CD4-positive, alpha-beta T cell treated with Interleukin-10 for 1 hour (primary cell): ENCODE results near the gene RYR2.

Experiments used
- DNase-seq: peaks from one replicate; pipeline ENCODE4 v3.0.0-alpha.2; 2020

The RYR2 gene

GRCh38 chr1:237206065-237206414 is 164.1 kb downstream of the RYR2 start:
- DNase-seq: no peak

- no peak for DNase-seq
These were observed 169.0 kb downstream of the RYR2 start for GRCh38 chr1:237211031-237211430.

- DNase-seq: no peak
These were observed 169.6 kb downstream of the RYR2 start for GRCh38 chr1:237211540-237211939.

GRCh38 chr1:237219751-237220642 is 178.0 kb downstream of the RYR2 start:
- DNase-seq: no peak

- DNase-seq: no peak
These were observed 181.4 kb downstream of the RYR2 start for GRCh38 chr1:237223419-237223818.

- DNase-seq: no peak
These were observed 184.4 kb downstream of the RYR2 start for GRCh38 chr1:237226177-237226944.

- no peak for DNase-seq
These were observed 185.5 kb downstream of the RYR2 start for GRCh38 chr1:237227476-237227875.

GRCh38 chr1:237228421-237228820 is 186.4 kb downstream of the RYR2 start:
- no peak for DNase-seq

GRCh38 chr1:237229333-237229732 is 187.3 kb downstream of the RYR2 start:
- no peak for DNase-seq

- DNase-seq: no peak
These were observed 190.5 kb downstream of the RYR2 start for GRCh38 chr1:237232501-237232900.

- no peak for DNase-seq
These were observed 193.1 kb downstream of the RYR2 start for GRCh38 chr1:237235091-237235490.

- DNase-seq: no peak
These were observed 195.7 kb downstream of the RYR2 start for GRCh38 chr1:237237721-237238120.

- no peak for DNase-seq
These were observed 197.3 kb downstream of the RYR2 start for GRCh38 chr1:237239248-237239647.

GRCh38 chr1:237241038-237241437 is 199.1 kb downstream of the RYR2 start:
- DNase-seq: no peak

- DNase-seq: no peak
These were observed 202.8 kb downstream of the RYR2 start for GRCh38 chr1:237244778-237245177.

- no peak for DNase-seq
These were observed 205.5 kb downstream of the RYR2 start for GRCh38 chr1:237247442-237247841.

GRCh38 chr1:237249120-237249519 is 207.1 kb downstream of the RYR2 start:
- DNase-seq: no peak

- no peak for DNase-seq
These were observed 208.1 kb downstream of the RYR2 start for GRCh38 chr1:237250055-237250454.

- DNase-seq: no peak
These were observed 213.1 kb downstream of the RYR2 start for GRCh38 chr1:237255071-237255470.

- DNase-seq: no peak
These were observed 216.9 kb downstream of the RYR2 start for GRCh38 chr1:237258871-237259270.

GRCh38 chr1:237261198-237261597 is 219.2 kb downstream of the RYR2 start:
- DNase-seq: no peak

- no peak for DNase-seq
These were observed 225.8 kb downstream of the RYR2 start for GRCh38 chr1:237267743-237268142.

- no peak for DNase-seq
These were observed 228.0 kb downstream of the RYR2 start for GRCh38 chr1:237269938-237270337.

GRCh38 chr1:237270353-237270752 is 228.4 kb downstream of the RYR2 start:
- DNase-seq: no peak
